ENCODE measurements around the gene ARL3. TPM values are rescaled to one million over a fixed set of nuclear protein-coding genes. Genes with fewer than 3 reads are reported as not detected.

Gene ARL3
- polyA plus RNA-seq, 1 experiment, result 8.1 TPM

GRCh38 chr10:102624751-102625645 is 89.2 kb downstream of the ARL3 start:
- TF ChIP-seq CTCF (IDR thresholded peaks at IDR 0.05; ENCODE audit: insufficient read depth, low read depth, low read length), result no peak
- H3K27me3 ChIP-seq (ENCODE audit: control insufficient read depth, insufficient read depth, low read length), result no peaks in the 10 kb centered on the region
- ChIA-PET CTCF (interaction anchor here (1.0 to 1.7 kb wide), 3 partner anchors 10 to 41 kb away, joined by 3 to 6 read pairs (median 5); no protein-coding TSS in a partner anchor), POLR2A (no interaction called here)
- no peak overlapping the region for H3K4me3 ChIP-seq (ENCODE audit: low read depth, low read length)
- H3K36me3 ChIP-seq (ENCODE audit: control insufficient read depth, insufficient read depth, low read length), result no peaks in the 10 kb centered on the region
- no peak for DNase-seq (ENCODE audit: low read depth)

GRCh38 chr10:102624094-102624493 is 90.1 kb downstream of the ARL3 start:
- Histone ChIP-seq H3K36me3 (ENCODE audit: control insufficient read depth, insufficient read depth, low read length) (no peaks in the 10 kb centered on the region), H3K27me3 (ENCODE audit: control insufficient read depth, insufficient read depth, low read length) (no peaks in the 10 kb centered on the region), H3K4me3 (ENCODE audit: low read depth, low read length) (no peak overlapping the region)
- no peak for DNase-seq (ENCODE audit: low read depth)
- ChIA-PET POLR2A (no interaction called here), CTCF (interaction anchor here (1.0 to 1.7 kb wide), 3 partner anchors 9 to 40 kb away, joined by 3 to 6 read pairs (median 3); no protein-coding TSS in a partner anchor)
- no peak for TF ChIP-seq CTCF (IDR thresholded peaks at IDR 0.05; ENCODE audit: insufficient read depth, low read depth, low read length)

Other genes starting within 250 kb of the ARL3 start
- 178 and 216 TPM in 2 replicates for gene ACTR1A, start 211.7 kb downstream of the ARL3 start, polyA plus RNA-seq (2011; rRNA removed)
- gene SUFU, start 210.4 kb downstream of the ARL3 start, polyA plus RNA-seq (2011; rRNA removed), result 5.3 and 8.5 TPM in 2 replicates
- 60.4 and 105 TPM in 2 replicates for gene TRIM8, start 69.9 kb downstream of the ARL3 start, polyA plus RNA-seq (2011; rRNA removed)
- gene SFXN2, start 239 bp upstream of the ARL3 start, polyA plus RNA-seq (2011; rRNA removed), result 4.3 and 5.6 TPM in 2 replicates
- gene WBP1L, start 29.6 kb upstream of the ARL3 start, polyA plus RNA-seq (2011; rRNA removed), result 45.3 and 52.4 TPM in 2 replicates
- not detected in 2 replicates for gene CYP17A1, start 123.0 kb upstream of the ARL3 start, polyA plus RNA-seq (2011; rRNA removed)
- gene BORCS7, start 139.9 kb upstream of the ARL3 start, polyA plus RNA-seq (2011; rRNA removed), result 17.6 and 19.4 TPM in 2 replicates
- 3.0 and 4.5 TPM in 2 replicates for gene AS3MT, start 155.1 kb upstream of the ARL3 start, polyA plus RNA-seq (2011; rRNA removed)
- gene CNNM2, start 203.9 kb upstream of the ARL3 start, polyA plus RNA-seq (2011; rRNA removed), result 2.1 and 3.7 TPM in 2 replicates

Measured in BJ (cell line).